NCI-H2196 (cell line): Measurements from ENCODE around the gene HOXA1.

Experiments used
- DNase-seq: peaks from one replicate; lab custom pipeline; 2025; ENCODE audit not compliant: unreplicated experiment; lab: John Stamatoyannopoulos, UW

Gene HOXA1

DNA sequence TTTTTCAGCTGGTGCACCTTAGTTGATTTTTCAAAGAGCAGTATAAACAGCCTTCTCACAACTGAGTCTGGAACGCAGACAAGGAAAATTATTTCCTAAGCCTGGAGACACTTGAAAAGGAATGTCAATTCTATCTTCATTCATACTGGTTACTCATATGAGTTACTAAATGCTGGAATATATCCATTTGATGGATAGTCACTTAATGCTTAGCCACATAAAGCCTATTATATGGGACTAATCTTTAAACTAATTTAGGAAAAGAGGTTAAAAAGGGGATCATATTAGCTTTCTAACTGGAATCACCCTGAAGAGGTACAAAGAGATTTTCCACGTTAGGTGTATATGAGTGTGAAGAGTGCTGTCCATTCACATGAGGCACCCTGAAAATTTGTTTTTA is 36.4 kb upstream of the HOXA1 start:
- DNase-seq, result no peak

DNA sequence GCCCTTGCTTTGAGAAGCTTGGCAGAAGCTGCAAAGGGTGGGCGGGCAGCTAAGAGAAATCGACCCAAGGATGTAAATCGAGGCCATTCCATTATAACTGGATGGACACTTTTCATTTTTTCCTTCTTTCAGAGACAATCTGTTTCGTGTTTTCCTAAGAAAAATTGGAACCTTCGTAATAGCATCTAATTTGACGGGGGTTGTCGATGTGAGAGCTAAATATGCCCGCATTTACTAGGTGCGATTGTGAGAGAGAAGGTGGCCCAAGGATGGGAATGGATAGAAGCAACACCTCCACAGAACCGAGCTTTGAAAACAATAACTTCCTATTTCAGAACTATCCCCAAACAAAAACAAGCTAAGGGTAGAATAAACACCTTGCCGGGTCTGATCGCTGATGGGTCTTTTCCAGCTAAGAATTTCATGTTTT is 35.6 kb upstream of the HOXA1 start:
- no peak for DNase-seq

DNA sequence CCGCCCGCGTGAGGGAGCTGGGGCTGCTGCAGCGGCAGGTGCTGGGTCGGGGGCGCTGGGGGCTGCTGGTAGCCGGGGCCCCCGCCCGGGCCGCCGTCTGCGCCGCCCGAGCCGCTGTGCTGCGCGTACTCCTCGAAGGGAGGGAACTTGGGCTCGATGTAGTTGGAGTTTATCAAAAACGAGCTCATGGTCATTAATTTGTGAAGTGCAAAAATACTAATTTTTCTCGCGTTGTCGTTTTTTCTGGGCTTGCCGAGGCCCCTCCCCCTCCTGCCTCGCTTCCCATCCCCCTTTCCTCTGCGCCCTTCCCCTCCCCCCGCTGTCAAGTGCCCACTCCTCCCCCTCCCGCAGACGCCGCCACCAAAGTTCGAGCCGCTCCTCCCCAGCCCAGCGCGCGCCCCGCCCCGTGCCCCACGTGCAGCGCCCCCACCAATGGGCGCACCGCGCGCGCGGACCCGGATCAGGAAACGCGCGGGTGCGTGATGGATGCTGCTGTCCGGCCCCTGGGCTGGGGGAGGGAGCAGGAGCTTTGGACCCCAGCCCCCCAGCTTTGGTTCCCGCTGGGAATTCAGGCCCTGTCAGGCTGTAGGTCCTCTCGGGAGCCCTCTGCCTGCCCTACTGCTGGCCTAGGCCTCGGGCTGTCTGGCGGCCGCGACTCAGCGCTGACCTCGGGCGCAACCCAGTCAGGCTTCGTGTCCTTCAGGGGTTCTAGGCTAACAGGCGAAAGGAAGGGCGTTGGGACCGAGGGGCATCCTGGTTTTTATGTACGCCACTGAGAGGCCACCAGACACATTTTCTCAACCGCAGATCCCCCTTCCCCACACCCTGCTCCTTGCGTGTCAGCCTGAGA is 35.0 kb upstream of the HOXA1 start, which contains the start of gene HOXA4:
Gene HOXA4 (minus strand): TSS at position 218 of the 850 bp plus-strand sequence. CDS start 24 bp downstream, at position 194.
- peak; percentile 70 for DNase-seq

DNA sequence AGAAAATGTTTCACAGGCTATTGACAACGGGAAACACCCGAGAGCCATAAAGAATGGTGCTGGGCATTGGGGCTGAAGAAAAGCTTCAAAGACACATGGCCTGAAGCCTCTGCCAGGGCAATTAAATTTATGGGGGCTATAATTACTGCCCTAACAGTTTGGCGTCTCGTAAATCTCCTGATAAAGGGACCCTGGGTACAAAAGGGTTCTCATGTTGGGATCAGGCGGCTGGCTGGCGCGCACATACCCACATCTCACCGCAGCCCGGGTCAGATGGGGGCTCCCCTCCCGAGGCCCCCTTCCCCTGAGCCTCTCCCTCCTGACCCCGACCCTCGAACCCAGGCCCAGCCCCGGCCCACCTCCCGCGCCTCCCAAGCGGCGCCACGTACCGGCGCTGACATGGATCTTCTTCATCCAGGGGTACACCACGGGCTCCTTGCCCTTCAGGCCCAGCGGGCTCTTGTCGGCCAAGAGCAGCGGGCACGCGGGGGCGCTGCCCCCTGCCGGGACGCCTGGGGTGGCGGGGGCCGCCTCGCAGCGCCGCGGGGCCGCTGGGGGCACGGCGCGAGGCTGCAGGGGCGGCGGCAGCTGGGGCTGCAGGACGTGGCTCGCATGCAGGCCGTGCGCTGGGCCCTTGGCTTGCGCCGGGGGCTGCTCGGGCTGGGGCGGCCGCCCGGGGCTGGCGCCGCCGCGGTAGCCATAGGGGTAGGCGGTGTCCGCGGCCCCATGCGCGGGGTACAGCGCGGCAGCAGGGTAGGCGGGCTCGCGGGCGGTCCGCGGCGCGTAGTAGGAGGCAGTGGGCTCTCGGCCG is 34.1 kb upstream of the HOXA1 start:
- DNase-seq, result no peak

DNA sequence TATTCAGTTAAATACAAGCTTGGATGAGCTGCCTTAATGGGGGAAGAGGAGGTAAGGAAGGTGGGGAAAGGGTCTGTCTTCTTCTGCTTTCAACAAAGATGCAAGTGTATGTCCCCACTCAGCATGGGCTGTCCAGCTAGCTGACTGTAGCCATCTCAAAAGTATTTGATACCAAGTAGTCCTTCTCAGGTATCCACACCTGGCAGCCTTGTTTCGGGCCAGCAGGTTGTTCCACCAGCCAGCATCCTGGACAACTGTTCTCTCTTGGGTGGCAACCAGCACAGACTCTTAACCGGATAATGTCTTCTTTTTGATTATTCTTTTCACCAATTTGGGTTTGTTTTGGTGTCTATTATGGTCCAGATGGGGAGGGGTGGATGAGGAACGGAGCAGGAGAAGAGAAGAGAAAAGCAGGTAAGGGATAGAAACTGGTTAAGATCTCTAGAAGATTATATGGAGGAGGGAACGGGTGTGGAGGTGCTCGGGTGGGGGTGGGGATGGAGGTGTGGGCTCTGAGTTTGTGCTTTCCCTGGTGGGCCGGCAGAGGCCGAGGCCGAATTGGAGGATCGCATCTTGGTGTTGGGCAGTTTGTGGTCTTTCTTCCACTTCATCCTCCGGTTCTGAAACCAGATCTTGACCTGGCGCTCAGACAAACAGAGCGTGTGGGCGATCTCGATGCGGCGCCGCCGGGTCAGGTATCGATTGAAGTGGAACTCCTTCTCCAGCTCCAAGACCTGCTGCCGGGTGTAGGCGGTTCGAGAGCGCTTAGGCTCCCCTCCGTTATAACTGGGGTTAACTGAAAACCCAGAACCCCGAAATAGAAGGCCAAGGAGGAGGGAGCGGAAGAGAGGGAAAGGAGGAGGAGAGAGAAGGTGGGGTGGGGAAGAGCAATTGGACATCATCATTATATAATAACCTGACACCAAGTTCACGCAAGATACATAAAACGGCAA is 33.3 kb upstream of the HOXA1 start:
- no peak for DNase-seq

DNA sequence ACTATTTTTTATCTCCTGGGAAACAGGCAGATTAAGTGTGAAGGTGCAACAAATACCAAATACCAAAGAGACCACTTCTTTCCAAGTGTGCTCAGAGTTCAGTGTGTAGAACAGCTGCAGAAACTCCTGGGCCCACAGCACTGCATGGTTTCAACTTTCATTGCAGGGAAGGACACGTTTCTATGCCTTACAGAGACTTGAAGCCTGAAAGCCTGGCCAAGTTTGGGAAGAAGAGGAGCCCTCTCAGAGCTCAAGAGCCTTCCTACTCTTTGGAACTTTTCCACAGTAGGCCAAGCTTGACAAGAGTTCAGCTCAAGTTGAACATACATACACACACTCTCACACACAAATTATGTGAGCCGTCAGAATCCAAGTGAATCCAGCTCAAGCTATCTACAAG is 32.2 kb upstream of the HOXA1 start:
- DNase-seq, result no peak

DNA sequence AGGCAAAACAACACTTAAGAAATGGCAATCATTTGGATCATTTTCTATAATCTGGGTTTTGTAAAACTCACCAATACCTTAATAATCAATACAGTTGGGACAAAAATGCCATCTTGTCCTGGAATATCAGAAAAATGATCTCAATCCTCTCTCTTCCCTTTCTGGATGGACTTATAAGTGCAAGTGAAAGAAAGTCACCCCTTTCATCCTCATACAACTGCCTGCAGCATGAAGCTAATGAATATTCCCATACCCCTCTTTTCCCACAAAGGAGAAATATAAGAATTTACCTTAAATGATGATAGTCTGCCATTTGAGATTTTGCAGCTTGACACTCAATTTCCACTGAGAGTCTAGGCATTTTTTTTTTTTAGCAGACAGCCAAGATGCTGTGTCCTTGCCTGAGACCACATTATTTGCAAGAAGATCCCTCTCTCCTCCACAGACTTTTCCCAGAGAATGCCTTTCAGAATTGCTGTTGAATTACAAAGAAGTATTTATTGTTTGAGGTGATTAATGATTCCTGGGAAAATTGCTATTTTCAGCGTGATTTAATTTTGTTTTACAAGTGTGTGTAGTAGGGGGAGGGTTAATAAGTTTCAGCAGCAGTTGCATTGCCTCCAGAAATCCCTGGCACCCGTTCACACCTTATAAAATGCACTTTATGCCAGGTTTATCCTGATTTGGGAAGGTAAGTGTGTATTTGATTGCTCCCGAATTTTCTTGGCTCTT is 31.0 kb upstream of the HOXA1 start:
- DNase-seq, result no peak

DNA sequence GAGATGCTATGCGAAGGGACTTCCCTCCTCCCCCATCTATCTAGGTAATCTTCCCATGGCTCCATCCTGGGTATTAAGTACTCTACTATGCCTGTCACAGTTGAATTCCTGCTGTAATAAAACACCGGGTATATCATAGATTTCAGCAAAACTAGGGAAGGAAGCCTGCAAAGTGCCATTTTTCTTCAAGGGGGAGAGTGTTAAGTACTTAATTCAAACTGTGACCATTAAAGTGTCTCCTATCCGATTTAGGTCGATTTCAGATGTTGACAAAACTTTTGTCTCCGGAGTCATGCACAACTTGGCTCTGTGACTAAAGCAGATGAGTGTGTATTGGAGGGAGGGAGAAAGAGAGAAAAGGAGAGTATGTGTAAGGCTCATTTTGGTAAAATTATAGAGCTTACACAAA is 30.2 kb upstream of the HOXA1 start:
- no peak for DNase-seq

DNA sequence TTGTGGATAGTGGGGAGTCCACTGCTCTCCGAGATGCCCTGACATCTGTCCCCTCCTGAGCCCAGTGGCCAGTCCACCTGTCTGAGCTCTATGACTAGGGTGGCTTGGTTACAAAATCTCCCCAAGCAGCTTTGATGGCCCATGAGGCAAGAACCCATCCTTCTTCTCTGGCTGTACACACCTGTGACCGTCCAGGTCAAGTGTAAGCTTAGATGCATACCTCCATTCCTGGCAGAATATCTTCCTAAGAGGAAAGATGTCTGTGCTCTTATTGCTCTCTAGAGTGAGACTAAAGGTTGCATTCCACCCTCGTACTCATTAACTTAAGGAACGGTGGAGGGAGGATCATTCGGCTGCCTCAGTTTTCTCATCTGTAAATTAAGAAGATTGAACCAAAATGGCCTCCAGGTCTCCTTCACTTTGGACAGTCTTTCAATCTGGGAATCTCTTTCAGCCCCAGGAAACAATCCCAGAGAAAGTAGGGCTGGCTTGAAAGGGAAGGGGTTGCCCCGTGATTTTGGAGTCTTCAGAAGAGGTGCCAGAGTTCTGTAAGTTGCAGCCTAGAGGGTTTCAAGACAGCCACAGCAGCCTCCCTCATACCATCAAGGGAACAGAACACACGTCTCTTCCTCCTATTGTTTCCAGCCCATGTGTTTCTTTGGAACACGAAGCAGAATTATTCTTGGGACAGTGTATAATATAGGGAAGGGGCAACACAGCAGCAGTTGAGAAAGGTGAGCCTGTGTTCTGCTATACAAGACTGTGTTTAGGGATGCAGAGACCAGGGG is 29.3 kb upstream of the HOXA1 start:
- no peak for DNase-seq

DNA sequence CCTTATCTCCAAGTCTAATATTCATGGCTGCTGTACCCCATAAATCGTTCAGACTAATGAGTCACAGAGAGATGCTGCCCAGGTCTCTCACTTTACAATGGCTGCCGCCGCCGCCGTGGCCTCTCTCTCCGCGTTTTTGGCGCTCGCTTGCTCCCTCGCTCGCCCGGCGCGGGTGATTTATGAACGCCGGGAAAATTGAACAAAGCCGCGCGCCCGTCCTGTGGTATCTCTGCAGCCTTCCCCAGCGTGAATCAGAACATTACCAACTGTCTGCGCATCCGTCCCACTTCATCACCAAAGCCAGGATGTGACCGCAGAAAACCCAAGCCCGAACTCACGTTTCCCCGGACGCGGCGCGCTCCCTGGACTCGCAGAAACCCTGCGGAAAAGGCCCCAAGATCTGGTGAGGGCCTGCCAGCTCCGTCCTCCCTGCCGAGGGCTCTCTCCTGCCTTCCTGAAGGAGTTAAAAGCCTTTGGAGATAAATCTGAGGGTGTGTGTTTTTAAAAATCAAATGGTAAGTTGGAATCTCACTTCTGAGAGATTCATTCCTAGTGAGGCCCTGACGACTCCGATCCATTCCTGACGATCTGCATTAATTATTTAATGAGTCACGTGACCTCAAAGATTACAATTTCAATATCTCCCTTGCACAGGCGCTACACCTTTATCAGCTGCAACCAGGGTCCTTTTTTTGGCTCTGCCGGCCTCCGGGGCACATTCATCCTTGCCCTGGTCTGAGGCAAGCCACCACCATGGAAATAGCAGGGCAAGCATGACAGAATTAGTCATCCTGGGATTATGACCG is 28.5 kb upstream of the HOXA1 start:
- no peak for DNase-seq

DNA sequence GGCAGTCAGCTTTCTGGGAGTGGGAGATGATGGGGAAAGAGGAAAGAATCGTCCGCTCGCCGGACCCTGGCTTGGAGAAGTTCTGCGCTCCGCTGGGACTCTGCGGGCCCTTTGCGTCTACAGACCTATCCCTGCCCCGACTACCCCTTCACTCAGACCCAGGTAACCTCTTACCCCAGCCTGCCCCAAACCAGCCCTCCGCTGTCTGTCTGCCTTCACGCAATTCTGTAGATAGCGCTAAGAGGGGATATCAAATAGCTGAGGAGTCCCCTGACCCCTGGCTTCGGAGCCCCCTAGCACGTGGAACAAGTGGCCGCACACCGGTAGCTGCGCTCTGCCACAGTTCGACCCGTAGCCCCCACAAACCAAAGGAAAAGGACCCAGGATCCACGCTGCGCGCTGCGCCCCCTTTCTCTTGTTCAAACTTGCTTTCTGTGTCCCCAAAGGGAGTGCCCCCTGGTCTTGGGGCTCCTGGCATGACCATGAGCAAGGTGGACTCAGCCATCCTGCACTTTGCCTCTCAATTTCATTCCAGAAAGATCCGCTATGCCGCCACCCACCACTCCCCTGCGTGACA is 27.8 kb upstream of the HOXA1 start:
- DNase-seq, result no peak

DNA sequence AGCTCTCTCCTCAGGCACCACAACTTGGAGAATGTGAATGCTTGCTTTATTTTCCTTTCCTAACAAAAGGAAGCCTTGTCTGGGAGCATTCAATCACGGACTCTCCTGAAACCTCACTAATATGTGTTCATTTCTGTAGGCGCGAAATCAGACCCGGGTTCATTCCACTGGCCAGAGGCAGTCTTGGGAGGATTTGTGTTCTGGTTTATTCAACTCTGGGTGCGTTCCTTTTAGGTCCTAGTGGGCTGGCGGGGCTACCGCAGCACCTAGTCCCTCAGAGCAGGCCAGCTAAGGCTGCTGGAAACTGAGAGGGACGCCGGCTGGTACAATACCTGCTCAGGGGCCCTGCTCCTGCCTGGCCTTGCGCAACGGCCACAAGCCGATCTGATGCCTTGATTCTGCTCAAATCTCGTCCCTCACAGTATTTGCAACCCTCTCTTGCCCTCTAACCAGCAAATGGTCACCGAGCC is 27.2 kb upstream of the HOXA1 start:
- DNase-seq, result no peak

DNA sequence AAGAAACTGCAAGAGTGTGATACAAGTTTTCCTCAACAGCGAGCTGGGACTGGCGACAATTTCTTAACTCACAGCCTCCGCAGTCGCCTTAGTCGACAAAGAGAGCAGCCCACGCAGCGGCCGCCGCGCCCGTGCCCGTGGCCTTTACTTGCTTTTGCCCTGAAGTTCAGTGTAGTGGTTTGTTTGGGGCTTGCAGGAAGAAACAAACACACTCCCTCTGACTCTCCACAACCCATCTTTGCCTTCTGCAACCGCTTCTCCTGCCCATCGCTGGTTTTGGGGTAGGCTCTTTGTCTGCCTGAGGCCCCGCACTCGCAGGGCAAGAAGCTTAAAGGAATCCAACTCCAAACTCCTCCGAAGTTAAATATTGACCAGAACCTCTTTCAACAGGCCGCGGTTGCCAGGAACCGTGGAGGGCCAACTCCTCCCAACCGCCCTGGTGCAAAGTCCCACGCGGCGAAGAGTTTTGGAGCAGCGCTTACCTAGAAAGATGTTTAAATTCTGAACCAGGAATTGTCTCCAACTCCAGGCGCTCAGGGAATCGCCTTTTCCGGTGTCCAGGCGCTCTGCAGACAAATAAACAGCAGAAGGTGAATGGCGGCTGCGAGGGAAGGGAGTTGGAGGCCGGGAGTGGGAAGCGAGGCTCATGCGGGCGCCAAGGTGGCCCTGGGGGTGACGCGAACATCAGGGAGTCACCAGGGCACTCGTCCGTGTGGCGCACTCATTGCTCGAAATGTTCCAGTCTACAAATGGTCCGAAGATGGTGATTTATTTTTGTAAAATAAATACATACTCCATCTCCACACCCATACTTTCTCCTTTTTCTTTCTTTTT is 26.5 kb upstream of the HOXA1 start:
- no peak for DNase-seq

DNA sequence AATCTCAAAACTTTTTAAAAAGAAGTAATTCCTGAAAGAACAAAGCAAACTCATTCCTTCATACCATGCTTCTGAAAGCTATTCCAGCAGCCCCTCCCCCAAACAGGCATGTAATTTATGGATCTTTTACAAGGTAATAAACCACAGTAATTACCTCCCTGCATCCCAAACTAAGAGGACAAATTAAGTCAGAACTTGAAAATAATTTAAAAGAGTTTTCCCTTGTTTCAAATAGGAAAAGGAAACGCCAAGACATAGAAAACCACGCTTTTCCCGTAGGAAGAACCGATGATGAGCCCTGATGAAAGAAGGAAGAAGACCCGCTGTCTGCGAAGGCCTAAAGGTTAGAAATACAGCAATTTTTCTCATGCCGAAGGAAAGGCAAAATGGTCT is 25.9 kb upstream of the HOXA1 start:
- no peak for DNase-seq

DNA sequence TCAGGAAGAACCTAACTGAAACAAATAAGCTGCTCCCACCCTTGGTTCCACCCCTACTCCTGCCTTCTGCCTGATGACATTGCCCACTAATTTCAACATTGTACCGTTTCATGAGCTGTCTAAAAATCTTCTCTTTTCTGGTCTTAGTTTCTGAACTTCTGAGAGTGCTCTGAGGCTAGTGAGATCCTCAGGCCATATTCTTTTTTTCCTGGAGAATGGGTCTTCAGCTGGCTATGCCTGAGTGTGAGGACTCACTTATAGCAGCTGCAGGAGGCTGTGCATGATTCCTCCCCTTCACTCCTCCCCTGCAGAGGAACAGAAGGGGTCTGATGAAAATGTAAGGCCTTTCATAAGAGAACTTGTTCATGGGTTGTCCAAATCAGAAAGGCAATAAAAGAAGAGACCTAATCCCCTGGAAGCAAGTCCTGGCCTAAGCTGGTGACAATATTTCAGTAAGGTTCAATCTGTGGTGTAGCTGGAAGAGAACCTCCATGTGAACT is 23.7 kb upstream of the HOXA1 start:
- DNase-seq, result no peak

DNA sequence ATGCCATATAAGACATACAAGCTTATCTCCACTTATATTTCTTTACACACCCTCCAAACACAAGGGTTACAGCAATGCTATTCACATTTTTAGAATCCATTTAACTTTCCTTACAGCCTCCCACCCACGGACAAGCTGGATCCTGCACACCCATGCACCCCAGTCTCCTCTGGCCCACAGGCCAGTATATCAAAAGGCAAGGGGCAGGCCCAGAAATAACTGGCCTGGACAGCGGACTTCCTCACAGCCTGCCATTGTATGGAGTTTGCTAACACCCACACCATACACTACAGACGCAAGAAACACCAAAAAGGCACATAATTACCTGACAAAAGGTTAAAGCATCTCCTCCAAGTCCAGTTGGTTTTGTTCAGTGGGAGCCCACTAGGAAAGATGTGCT is 22.8 kb upstream of the HOXA1 start:
- no peak for DNase-seq

DNA sequence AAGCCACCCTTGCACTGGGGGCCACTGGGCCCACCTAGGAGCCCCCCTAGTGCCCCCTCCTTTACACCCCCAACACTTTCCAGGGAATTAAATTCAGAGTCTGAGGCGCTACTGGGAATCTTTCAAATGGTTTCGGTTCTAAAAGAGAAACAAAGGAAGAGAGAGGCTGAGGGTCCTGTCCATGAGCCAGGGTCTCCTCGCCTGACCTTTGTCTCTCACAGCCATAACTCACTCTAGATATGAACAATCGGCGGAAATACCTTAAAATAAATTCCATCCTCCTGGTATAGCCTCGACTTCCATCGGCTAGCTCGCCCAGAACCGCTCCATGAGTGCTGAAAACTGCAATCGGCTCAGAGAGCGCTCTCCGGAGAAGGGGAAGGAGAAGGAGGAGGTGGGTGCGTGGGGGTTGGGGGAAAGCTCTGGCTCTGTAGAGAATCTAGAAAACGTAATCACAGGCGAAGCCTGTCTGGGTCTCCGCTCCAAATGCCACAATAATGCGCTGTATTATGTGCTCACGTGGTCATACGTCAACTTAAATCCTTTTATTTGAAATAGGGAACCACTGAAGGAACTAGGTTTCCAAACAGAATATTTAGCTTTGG is 22.2 kb upstream of the HOXA1 start:
- DNase-seq, result no peak
